Transverse colon (tissue), 4 donors: Measurements from ENCODE around the gene POLK. TPM values are rescaled to one million over a fixed set of nuclear protein-coding genes. Genes with fewer than 3 reads are reported as not detected.

ENCODE experiments used
- DNase-seq: peaks from one replicate; pipeline ENCODE4 v3.0.0-alpha.2; 2019
- H3K27ac ChIP-seq, 4 donors: fragments of 200-600 bp; sonication (generic); 2 replicates each; pipeline ENCODE4 v1.5.1; 2016 to 2018; ENCODE audit warnings: inconsistent platforms in 4 of 4
- H3K27me3 ChIP-seq: fragments of 200-600 bp; sonication (generic); 2 replicates; pipeline ENCODE4 v1.5.1; 2017; ENCODE audit warnings: inconsistent platforms
- H3K36me3 ChIP-seq, 4 donors: fragments of 200-600 bp; sonication (generic); 2 replicates each; pipeline ENCODE4 v1.5.1; 2017 to 2019; ENCODE audit warnings: inconsistent platforms in 4 of 4
- H3K4me1 ChIP-seq, 4 donors: fragments of 200-600 bp; sonication (generic); 2 replicates each; pipeline ENCODE4 v1.5.1; 2017 to 2020; ENCODE audit warnings: inconsistent platforms in 4 of 4
- H3K4me3 ChIP-seq, 4 donors: fragments of 200-600 bp; sonication (generic); 1 replicate in 1 of 4; 2 replicates in 3 of 4; pipeline versions ENCODE4 v1.5.1 to v1.6.1; 2017 to 2019; ENCODE audit warnings: inconsistent platforms in 4 of 4
- H3K9me3 ChIP-seq, 2 donors: fragments of 200-600 bp; sonication (generic); 2 replicates each; pipeline ENCODE4 v1.5.1; 2017 to 2019; ENCODE audit warnings: inconsistent platforms in 2 of 2
- EP300 ChIP-seq: sonication (generic); formaldehyde crosslinking; IDR thresholded peaks from one replicate; pipeline ENCODE4 v1.6.1; 2017; ENCODE audit warnings: antibody characterized with exemption, low read depth
- POLR2A ChIP-seq: fragments of 450-650 bp; IDR thresholded peaks from one replicate; pipeline ENCODE4 v1.6.1; 2016; ENCODE audit warnings: antibody characterized with exemption, mild to moderate bottlenecking, moderate library complexity
- POLR2AphosphoS5 ChIP-seq, 3 donors: sonication (generic); formaldehyde crosslinking; IDR thresholded peaks; one replicate each; pipeline ENCODE4 v1.6.1; 2016; ENCODE audit warnings: antibody characterized with exemption in 3 of 3
- WGBS, 2 donors: methylation state at CpG; one replicate each; pipeline ENCODE4 v1.1.5; 2018; ENCODE audit warnings: low coverage in 1 of 2; 5-methylcytosine and 5-hydroxymethylcytosine counted together
- in situ Hi-C, 4 donors: fragments of 200-750 bp; cut with MboI; loops; one replicate each; pipeline versions ENCODE4 v1.15.0 to v1.15.1; 2017; ENCODE audit warnings: low sequenced_read_pairs in 3 of 4, low pct_ligation_motif_present in 1 of 4, low pct_unique_long_range_greater_than_20kb in 1 of 4
- intact Hi-C: fragments of 100-400 bp; cut with DNase I; formaldehyde crosslinking; loops from one replicate; pipeline ENCODE4 v1.15.1; 2023; ENCODE audit warnings: low total_unique reads
- total RNA-seq, 4 donors: library from RNA; depleted of rRNA; stranded (reverse); fragments of >200 nt; gene quantifications; one replicate each; pipeline ENCODE4 v1.1.0, GENCODE V29; 2016
- TF ChIP-seq, protein P1 (sequence below), 5 experiments: fragments of 200-600 bp in 3 of 5; fragments of 450-650 bp in 2 of 5; sonication (generic) in 3 of 5; IDR thresholded peaks; 1 replicate in 2 of 5; 2 replicates in 3 of 5; pipeline ENCODE4 v1.5.1; 2016 to 2017; ENCODE audit warnings: antibody characterized with exemption in 5 of 5, inconsistent platforms in 3 of 5, mild to moderate bottlenecking in 2 of 5, moderate library complexity in 1 of 5

POLK gene
- total RNA-seq, 4 donors from 2014 or later: 5.4 to 30.2 (median 18.5) TPM

DNA sequence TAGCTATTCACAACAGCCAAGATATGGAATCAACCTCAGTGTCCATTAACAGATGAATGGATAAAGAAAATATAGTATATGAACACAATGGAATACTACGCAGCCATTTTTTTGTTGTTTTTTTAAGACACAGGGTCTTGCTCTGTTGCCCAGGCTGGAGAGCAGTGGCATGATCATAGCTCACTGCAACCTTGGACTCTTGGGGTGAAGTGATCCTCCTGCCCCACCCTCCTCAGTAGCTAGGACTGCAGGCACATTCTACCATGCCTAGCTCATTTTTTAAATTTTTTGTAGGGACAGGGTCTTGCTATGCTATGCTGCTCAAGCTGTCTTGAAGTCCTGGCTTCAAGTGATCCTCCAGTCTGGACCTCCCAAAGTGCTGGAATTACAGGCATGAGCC is 38.7 kb upstream of the POLK start:
- Histone ChIP-seq H3K27ac (no peak overlapping the region), H3K4me3 (no peak overlapping the region), H3K9me3 (peaks cover 10 to 20% of the 10 kb centered on the region in 2 donors), H3K4me1 (peaks cover 0 to 4% (median 0%) of the 10 kb centered on the region in 4 donors), H3K27me3 (no peaks in the 10 kb centered on the region), H3K36me3 (peaks cover 0 to 6% (median 0%) of the 10 kb centered on the region in 4 donors)
- intact Hi-C loops (no loop called here), in situ Hi-C loops (no loop called here)
- 100% methylated on average over 1 of the region's 1 CpG for WGBS, 2 donors
- no peak for DNase-seq
- no peak for TF ChIP-seq EP300

DNA sequence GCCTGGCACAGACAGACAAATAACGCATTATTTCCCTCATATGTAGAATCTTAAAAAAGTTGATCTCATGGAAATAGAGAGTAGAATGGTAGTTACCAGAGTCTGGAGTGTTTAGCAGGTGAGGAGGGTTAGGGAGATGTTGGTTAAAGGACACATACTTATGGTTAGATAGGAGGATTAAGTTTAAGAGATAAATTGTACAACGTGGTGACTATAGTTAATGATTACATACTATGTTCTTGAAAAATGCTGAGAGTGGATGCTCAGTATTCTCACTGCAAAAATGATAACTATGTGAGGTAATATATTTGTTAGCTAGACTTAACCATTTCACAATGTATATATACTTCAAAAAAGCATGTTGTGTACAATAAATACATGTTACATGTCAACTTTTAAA is 38.2 kb upstream of the POLK start:
- H3K4me1 ChIP-seq: peaks cover 0 to 4% (median 0%) of the 10 kb centered on the region in 4 donors
- H3K4me3 ChIP-seq: no peak overlapping the region
- H3K27ac ChIP-seq: no peak overlapping the region
- peaks cover 10 to 20% of the 10 kb centered on the region in 2 donors for H3K9me3 ChIP-seq
- WGBS, 2 donors: 64 to 74% methylated on average over 2 of the region's 2 CpGs
- TF ChIP-seq POLR2AphosphoS5 (IDR thresholded peaks at IDR 0.05) (no peak), POLR2A (no peak), EP300 (no peak)
- TF ChIP-seq, protein P1, sequence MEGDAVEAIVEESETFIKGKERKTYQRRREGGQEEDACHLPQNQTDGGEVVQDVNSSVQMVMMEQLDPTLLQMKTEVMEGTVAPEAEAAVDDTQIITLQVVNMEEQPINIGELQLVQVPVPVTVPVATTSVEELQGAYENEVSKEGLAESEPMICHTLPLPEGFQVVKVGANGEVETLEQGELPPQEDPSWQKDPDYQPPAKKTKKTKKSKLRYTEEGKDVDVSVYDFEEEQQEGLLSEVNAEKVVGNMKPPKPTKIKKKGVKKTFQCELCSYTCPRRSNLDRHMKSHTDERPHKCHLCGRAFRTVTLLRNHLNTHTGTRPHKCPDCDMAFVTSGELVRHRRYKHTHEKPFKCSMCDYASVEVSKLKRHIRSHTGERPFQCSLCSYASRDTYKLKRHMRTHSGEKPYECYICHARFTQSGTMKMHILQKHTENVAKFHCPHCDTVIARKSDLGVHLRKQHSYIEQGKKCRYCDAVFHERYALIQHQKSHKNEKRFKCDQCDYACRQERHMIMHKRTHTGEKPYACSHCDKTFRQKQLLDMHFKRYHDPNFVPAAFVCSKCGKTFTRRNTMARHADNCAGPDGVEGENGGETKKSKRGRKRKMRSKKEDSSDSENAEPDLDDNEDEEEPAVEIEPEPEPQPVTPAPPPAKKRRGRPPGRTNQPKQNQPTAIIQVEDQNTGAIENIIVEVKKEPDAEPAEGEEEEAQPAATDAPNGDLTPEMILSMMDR (IDR thresholded peaks at IDR 0.05): no peak
- in situ Hi-C loops: no loop called here
- intact Hi-C loops: no loop called here
- no peak for DNase-seq
- H3K27me3 ChIP-seq: no peaks in the 10 kb centered on the region
- H3K36me3 ChIP-seq: peaks cover 0 to 6% (median 0%) of the 10 kb centered on the region in 4 donors

DNA sequence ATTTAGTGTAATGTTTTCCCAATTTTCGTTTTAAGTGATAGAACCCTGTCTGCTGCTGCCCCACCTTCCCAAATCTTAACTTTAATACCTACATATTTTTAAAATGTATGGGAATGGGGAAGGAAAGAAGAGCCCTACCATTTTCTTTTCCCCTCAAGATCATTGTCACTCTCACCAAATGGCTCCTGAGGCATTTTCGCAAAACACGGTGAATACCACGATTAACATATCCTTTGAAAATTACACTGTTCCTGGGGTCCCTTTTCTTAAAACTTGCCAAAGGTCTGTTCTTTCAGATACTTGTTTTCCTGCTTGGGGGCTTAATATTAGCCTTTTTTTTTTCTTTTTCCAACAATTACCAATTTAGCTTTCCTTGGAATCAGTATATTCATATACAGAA is 36.3 kb upstream of the POLK start:
- Histone ChIP-seq H3K4me1 (peaks cover 0 to 4% (median 0%) of the 10 kb centered on the region in 4 donors), H3K36me3 (peaks cover 0 to 5% (median 0%) of the 10 kb centered on the region in 4 donors), H3K27me3 (no peaks in the 10 kb centered on the region), H3K27ac (no peak overlapping the region), H3K4me3 (no peak overlapping the region), H3K9me3 (peaks cover 0 to 4% of the 10 kb centered on the region in 2 donors)
- intact Hi-C loops (no loop called here), in situ Hi-C loops (no loop called here)
- DNase-seq: no peak
- WGBS, 2 donors: 86 to 92% methylated on average over 4 of the region's 4 CpGs
- TF ChIP-seq, protein P1 (IDR thresholded peaks at IDR 0.05): no peak
- TF ChIP-seq POLR2A (no peak), POLR2AphosphoS5 (IDR thresholded peaks at IDR 0.05) (no peak), EP300 (no peak)

GRCh38 chr5:75481024-75481423 is 30.7 kb upstream of the POLK start:
- no peak for TF ChIP-seq EP300
- TF ChIP-seq, protein P1 (IDR thresholded peaks at IDR 0.05): no peak
- no peaks in the 10 kb centered on the region for H3K27me3 ChIP-seq
- H3K27ac ChIP-seq: no peak overlapping the region
- H3K4me3 ChIP-seq: no peak overlapping the region
- intact Hi-C loops (no loop called here), in situ Hi-C loops (no loop called here)
- no peaks in the 10 kb centered on the region for H3K36me3 ChIP-seq
- peaks cover 0 to 8% of the 10 kb centered on the region in 2 donors for H3K9me3 ChIP-seq
- DNase-seq: no peak
- H3K4me1 ChIP-seq: no peaks in the 10 kb centered on the region
- WGBS, 2 donors: 89 to 96% methylated on average over 4 of the region's 4 CpGs

- in situ Hi-C loops: no loop called here
- Histone ChIP-seq H3K27me3 (no peaks in the 10 kb centered on the region), H3K4me3 (no peak overlapping the region), H3K27ac (no peak overlapping the region), H3K9me3 (peaks cover 0 to 21% of the 10 kb centered on the region in 2 donors), H3K4me1 (no peaks in the 10 kb centered on the region), H3K36me3 (no peaks in the 10 kb centered on the region)
- intact Hi-C loops: loop anchor here (1.0 kb wide), 1 partner anchor 12 kb away; no protein-coding TSS in a partner anchor
- TF ChIP-seq, protein P1 (IDR thresholded peaks at IDR 0.05): no peak
- DNase-seq: no peak
- 100% methylated on average over 3 of the region's 3 CpGs; no CpG with 5 or more reads in 1 of the 2 donors for WGBS, 2 donors
Measured at GRCh38 chr5:75482482-75482881, 29.2 kb upstream of the POLK start.
